CD4-positive, alpha-beta T cell (primary cell): ENCODE results near the gene DNAJC22. TPM values are rescaled to one million over a fixed set of nuclear protein-coding genes. Genes with fewer than 3 reads are reported as not detected.
A peak's percentile ranks its signal among the peaks of the same experiment; 100 is the strongest.
"Not testable (repeated sequence)": the region's sequence is repeated elsewhere in the genome, so short reads cannot be mapped to it uniquely, and the experiment has no call there.

Experiments used
- ATAC-seq: fragments of 200-7000 bp; cut with Tn5 transposase; one replicate; pipeline ENCODE4 v1.10.0; 2022; ENCODE audit warnings: mild to moderate bottlenecking; ENCODE audit not compliant: poor library complexity
- CTCF ChIA-PET: fragments of 350-600 bp; sonication (Branson Sonifier 250); formaldehyde crosslinking; loops from one replicate; lab custom pipeline; 2021; ENCODE audit warnings: antibody characterized with exemption, inconsistent platforms; lab: Charles Lee
- POLR2A ChIA-PET: fragments of 350-600 bp; sonication (Branson Sonifier 250); formaldehyde crosslinking; loops from one replicate; lab custom pipeline; 2021; ENCODE audit warnings: antibody characterized with exemption, inconsistent platforms; lab: Charles Lee
- DNase-seq, 14 experiments: peaks; one replicate each; pipeline ENCODE4 v3.0.0-alpha.2; 2013 to 2020; ENCODE audit warnings: mixed read lengths in 2 of 14
- H3K27ac ChIP-seq, 2 donors: one replicate each; pipeline versions ENCODE4 v1.5.1 to v1.7.0; 2013; ENCODE audit warnings: low read length in 2 of 2, low read depth in 1 of 2, mild to moderate bottlenecking in 1 of 2
- H3K27me3 ChIP-seq, 2 experiments: 1 replicate in 1 of 2; 2 replicates in 1 of 2; pipeline versions ENCODE4 v1.6.1 to v1.7.0; 2013; ENCODE audit warnings: low read length in 2 of 2, control low read depth in 1 of 2, mild to moderate bottlenecking in 1 of 2, moderate library complexity in 1 of 2; ENCODE audit not compliant: insufficient read depth in 2 of 2, control insufficient read depth in 1 of 2
- H3K36me3 ChIP-seq: one replicate; pipeline ENCODE4 v1.6.1; 2013; ENCODE audit warnings: low read length, control low read depth; ENCODE audit not compliant: insufficient read depth
- H3K4me1 ChIP-seq: one replicate; pipeline ENCODE4 v1.6.1; 2013; ENCODE audit warnings: low read length, control low read depth; ENCODE audit not compliant: insufficient read depth
- H3K4me3 ChIP-seq: one replicate; pipeline ENCODE4 v1.5.1; 2013; ENCODE audit warnings: mild to moderate bottlenecking, low read length, moderate library complexity
- H3K9me3 ChIP-seq, 2 experiments: 1 replicate in 1 of 2; 2 replicates in 1 of 2; pipeline versions ENCODE4 v1.6.1 to v1.7.0; 2013; ENCODE audit warnings: low read length in 2 of 2, mild to moderate bottlenecking in 2 of 2, control low read depth in 1 of 2, moderate library complexity in 1 of 2; ENCODE audit not compliant: control insufficient read depth in 1 of 2, insufficient read depth in 1 of 2
- H3K27ac Mint-ChIP-seq: one replicate; pipeline ENCODE4 v1.8.0; 2020; ENCODE audit warnings: mixed read lengths
- H3K27me3 Mint-ChIP-seq: one replicate; pipeline ENCODE4 v1.8.0; 2021; ENCODE audit warnings: mixed read lengths
- H3K36me3 Mint-ChIP-seq: one replicate; pipeline ENCODE4 v1.8.0; 2021; ENCODE audit warnings: low read depth, mixed read lengths
- H3K4me1 Mint-ChIP-seq: one replicate; pipeline ENCODE4 v1.8.0; 2021; ENCODE audit warnings: low read depth, mixed read lengths
- H3K4me3 Mint-ChIP-seq: one replicate; pipeline ENCODE4 v1.8.0; 2020; ENCODE audit warnings: mild to moderate bottlenecking, mixed read lengths
- H3K9me3 Mint-ChIP-seq: one replicate; pipeline ENCODE4 v1.8.0; 2020; ENCODE audit warnings: mixed read lengths
- CTCF ChIP-seq: fragments of 200-600 bp; IDR thresholded peaks from one replicate; pipeline ENCODE4 v1.8.0; 2022; ENCODE audit warnings: antibody characterized with exemption, mild to moderate bottlenecking
- intact Hi-C, 2 experiments: fragments of 100-400 bp; cut with DNase I in 1 of 2; cut with micrococcal nuclease in 1 of 2; formaldehyde crosslinking; loops; one replicate each; pipeline versions ENCODE4 v1.15.1 to v1.9.0; 2023 to 2025; cut with DNase I, micrococcal nuclease
- total RNA-seq, 174 experiments: library from RNA in 2 of 174; stranded (reverse) in 2 of 174; gene quantifications; one replicate each; pipeline ENCODE4 v1.2.3 and lab custom pipeline; 2021 to 2026

Gene DNAJC22
- total RNA-seq, 2 experiments from 2014 or later: not detected

GRCh38 chr12:49331380-49332222 lies 15.1 kb upstream of the DNAJC22 start:
- H3K36me3 ChIP-seq: no peaks in the 10 kb centered on the region
- H3K27me3 Mint-ChIP-seq: peaks cover 49% of the 10 kb centered on the region
- DNase-seq (peak in 3 of 14 experiments; percentile 37 to 48 (median 48)), ATAC-seq (peak; percentile 56)
- peaks cover 13% of the 10 kb centered on the region for H3K4me1 ChIP-seq
- peaks cover 0 to 5% of the 10 kb centered on the region in 2 experiments for H3K9me3 ChIP-seq
- CTCF ChIA-PET: interaction anchor here (1.1 to 2.7 kb wide), 10 partner anchors 9 to 182 kb away, joined by 4 to 28 read pairs (median 6); partner anchors contain the start of genes DNAJC22, PRPH and TROAP
- no peak overlapping the region for H3K27ac Mint-ChIP-seq
- H3K27me3 ChIP-seq: peaks cover 34 to 36% of the 10 kb centered on the region in 2 experiments
- intact Hi-C loops: no loop called here
- H3K27ac ChIP-seq: no peak overlapping the region
- TF ChIP-seq CTCF: no peak
- H3K4me3 Mint-ChIP-seq: no peak overlapping the region
- no peak overlapping the region for H3K4me3 ChIP-seq
- POLR2A ChIA-PET: interaction anchor here (0.7 to 1.0 kb wide), 2 partner anchors 8 to 35 kb away, joined by 3 to 7 read pairs; partner anchors contain the start of genes SPATS2 and TROAP
- peaks cover 18% of the 10 kb centered on the region for H3K4me1 Mint-ChIP-seq
- no peaks in the 10 kb centered on the region for H3K36me3 Mint-ChIP-seq
- H3K9me3 Mint-ChIP-seq: no peaks in the 10 kb centered on the region

- H3K9me3 ChIP-seq: peaks cover 0 to 8% of the 10 kb centered on the region in 2 experiments
- H3K4me1 ChIP-seq: peaks cover 21% of the 10 kb centered on the region
- H3K27ac ChIP-seq: no peak overlapping the region
- POLR2A ChIA-PET: interaction anchor here (1.0 kb wide), 1 partner anchor 9 kb away, joined by 7 read pairs; the partner anchor contains the start of gene TROAP
- Mint-ChIP-seq H3K9me3 (no peaks in the 10 kb centered on the region), H3K36me3 (no peaks in the 10 kb centered on the region), H3K4me3 (no peak overlapping the region), H3K27me3 (peaks cover 57% of the 10 kb centered on the region), H3K27ac (no peak overlapping the region), H3K4me1 (peaks cover 25% of the 10 kb centered on the region)
- ATAC-seq (no peak), DNase-seq (no peak)
- peaks cover 39 to 44% of the 10 kb centered on the region in 2 experiments for H3K27me3 ChIP-seq
- no peak overlapping the region for H3K4me3 ChIP-seq
- CTCF ChIA-PET: interaction anchor here (1.2 to 2.7 kb wide), 9 partner anchors 10 to 181 kb away, joined by 4 to 28 read pairs (median 7); partner anchors contain the start of genes DNAJC22, PRPH and TROAP
- no peak for TF ChIP-seq CTCF
- H3K36me3 ChIP-seq: no peaks in the 10 kb centered on the region
- intact Hi-C loops: no loop called here
These were observed 14.2 kb upstream of the DNAJC22 start for GRCh38 chr12:49332441-49332861.

- Mint-ChIP-seq H3K4me3 (peak overlapping the region; percentile 1), H3K4me1 (peaks cover 30% of the 10 kb centered on the region), H3K36me3 (no peaks in the 10 kb centered on the region), H3K27ac (no peak overlapping the region), H3K9me3 (no peaks in the 10 kb centered on the region), H3K27me3 (peaks cover 62% of the 10 kb centered on the region)
- intact Hi-C loops: no loop called here
- Histone ChIP-seq H3K27me3 (peaks cover 44 to 48% of the 10 kb centered on the region in 2 experiments), H3K4me1 (peaks cover 26% of the 10 kb centered on the region), H3K36me3 (no peaks in the 10 kb centered on the region), H3K27ac (no peak overlapping the region), H3K4me3 (no peak overlapping the region), H3K9me3 (peaks cover 0 to 8% of the 10 kb centered on the region in 2 experiments)
- ATAC-seq (no peak), DNase-seq (peak in 1 of 14 experiments; percentile 15)
- no peak for TF ChIP-seq CTCF
- CTCF ChIA-PET: interaction anchor here (1.2 to 2.7 kb wide), 3 partner anchors 10 to 18 kb away, joined by 4 to 28 read pairs (median 25); partner anchors contain the start of gene DNAJC22
- POLR2A ChIA-PET: interaction anchor here (0.6 kb wide), 1 partner anchor 9 kb away, joined by 3 read pairs; no protein-coding TSS in a partner anchor
These were observed 13.8 kb upstream of the DNAJC22 start for GRCh38 chr12:49332891-49333371.

- H3K9me3 Mint-ChIP-seq, DNase-seq, H3K4me3 Mint-ChIP-seq, H3K9me3 ChIP-seq, H3K27ac Mint-ChIP-seq, intact Hi-C loops, H3K36me3 Mint-ChIP-seq, H3K36me3 ChIP-seq, ATAC-seq, H3K4me3 ChIP-seq, H3K27ac ChIP-seq: not testable (repeated sequence)
- Mint-ChIP-seq H3K4me1 (peaks cover 32% of the 10 kb centered on the region), H3K27me3 (peaks cover 70% of the 10 kb centered on the region)
- CTCF ChIA-PET: interaction anchor here (0.7 to 2.7 kb wide), 2 partner anchors 9 to 14 kb away, joined by 5 to 25 read pairs; no protein-coding TSS in a partner anchor
- POLR2A ChIA-PET: interaction anchor here (0.6 kb wide), 1 partner anchor 9 kb away, joined by 3 read pairs; no protein-coding TSS in a partner anchor
- H3K27me3 ChIP-seq: peaks cover 48 to 57% of the 10 kb centered on the region in 2 experiments
- H3K4me1 ChIP-seq: peaks cover 28% of the 10 kb centered on the region
These were observed 12.9 kb upstream of the DNAJC22 start for GRCh38 chr12:49333778-49334177.
